ENCODE data around the gene RLBP1. TPM values are rescaled to one million over a fixed set of nuclear protein-coding genes. Genes with fewer than 3 reads are reported as not detected.

The RLBP1 gene
- total RNA-seq, 4 donors from 2014 or later = not detected

- no peak for DNase-seq
- H3K27me3 ChIP-seq = no peaks in the 10 kb centered on the region
- TF ChIP-seq POLR2A (IDR thresholded peaks at IDR 0.05) = no peak
- TF ChIP-seq CTCF (IDR thresholded peaks at IDR 0.05) = no peak
- peaks cover 0 to 5% (median 0%) of the 10 kb centered on the region in 3 donors for H3K36me3 ChIP-seq
- H3K9me3 ChIP-seq = no peaks in the 10 kb centered on the region
- peaks cover 0 to 5% (median 0%) of the 10 kb centered on the region in 4 donors for H3K4me1 ChIP-seq
- H3K4me3 ChIP-seq = no peak overlapping the region
- no peak overlapping the region for H3K27ac ChIP-seq
These were observed 56.6 kb downstream of the RLBP1 start for GRCh38 chr15:89164712-89165211.

GRCh38 chr15:89163271-89164055, 57.9 kb downstream of the RLBP1 start:
- H3K9me3 ChIP-seq = no peaks in the 10 kb centered on the region
- H3K36me3 ChIP-seq = peaks cover 0 to 9% (median 0%) of the 10 kb centered on the region in 3 donors
- peaks cover 0 to 5% (median 0%) of the 10 kb centered on the region in 4 donors for H3K4me1 ChIP-seq

GRCh38 chr15:89161666-89162065, 59.7 kb downstream of the RLBP1 start:
- Histone ChIP-seq H3K27me3 (no peaks in the 10 kb centered on the region), H3K36me3 (peaks cover 0 to 25% (median 0%) of the 10 kb centered on the region in 3 donors), H3K27ac (no peak overlapping the region), H3K4me1 (peaks cover 0 to 5% (median 0%) of the 10 kb centered on the region in 4 donors), H3K4me3 (no peak overlapping the region), H3K9me3 (no peaks in the 10 kb centered on the region)
- no peak for TF ChIP-seq POLR2A (IDR thresholded peaks at IDR 0.05)
- TF ChIP-seq CTCF (IDR thresholded peaks at IDR 0.05) = no peak
- no peak for DNase-seq

More at GRCh38 chr15:89163271-89164055, 57.9 kb downstream of the RLBP1 start:
- H3K4me3 ChIP-seq = no peak overlapping the region
- DNase-seq = no peak
- H3K27me3 ChIP-seq = no peaks in the 10 kb centered on the region
- no peak overlapping the region for H3K27ac ChIP-seq
- TF ChIP-seq CTCF (IDR thresholded peaks at IDR 0.05) (no peak), POLR2A (IDR thresholded peaks at IDR 0.05) (no peak)

Other genes starting within 250 kb of the RLBP1 start
- 100 to 1,000 TPM in 3 of 4 donors, 10 to 100 TPM in 1; 75.9 to 190 (median 121) TPM for gene ABHD2, start 133.1 kb downstream of the RLBP1 start, total RNA-seq
- gene FANCI, start 22.4 kb upstream of the RLBP1 start, total RNA-seq = 10 to 100 TPM in 2 of 4 donors, 1 to 10 TPM in 2; 5.6 to 75.9 (median 10.8) TPM
- 100 to 1,000 TPM in 3 of 4 donors, 10 to 100 TPM in 1; 63.7 to 136 (median 120) TPM for gene POLG, start 113.2 kb upstream of the RLBP1 start, total RNA-seq

Data from Peyer's patch (tissue), 4 donors.